ENCODE data around the gene OR10W1.
A peak's percentile ranks its signal among the peaks of the same experiment; 100 is the strongest.

OR10W1 gene

GRCh38 chr11:58268142-58268541 lies at the start of gene OR10W1:
Gene OR10W1, minus strand, starts transcription at chr11:58268260. Its CDS starts 402 bp downstream, at chr11:58267858.
- Mint-ChIP-seq H3K36me3 (ENCODE audit: low read depth) (no peaks in the 10 kb centered on the region), H3K27ac (no peak within 1 kb of the TSS), H3K4me3 (no peak within 1 kb of the TSS), H3K27me3 (ENCODE audit: low read depth) (no peaks in the 10 kb centered on the region), H3K4me1 (no peaks in the 10 kb centered on the region), H3K9me3 (no peaks in the 10 kb centered on the region)
- TF ChIP-seq, protein P1, sequence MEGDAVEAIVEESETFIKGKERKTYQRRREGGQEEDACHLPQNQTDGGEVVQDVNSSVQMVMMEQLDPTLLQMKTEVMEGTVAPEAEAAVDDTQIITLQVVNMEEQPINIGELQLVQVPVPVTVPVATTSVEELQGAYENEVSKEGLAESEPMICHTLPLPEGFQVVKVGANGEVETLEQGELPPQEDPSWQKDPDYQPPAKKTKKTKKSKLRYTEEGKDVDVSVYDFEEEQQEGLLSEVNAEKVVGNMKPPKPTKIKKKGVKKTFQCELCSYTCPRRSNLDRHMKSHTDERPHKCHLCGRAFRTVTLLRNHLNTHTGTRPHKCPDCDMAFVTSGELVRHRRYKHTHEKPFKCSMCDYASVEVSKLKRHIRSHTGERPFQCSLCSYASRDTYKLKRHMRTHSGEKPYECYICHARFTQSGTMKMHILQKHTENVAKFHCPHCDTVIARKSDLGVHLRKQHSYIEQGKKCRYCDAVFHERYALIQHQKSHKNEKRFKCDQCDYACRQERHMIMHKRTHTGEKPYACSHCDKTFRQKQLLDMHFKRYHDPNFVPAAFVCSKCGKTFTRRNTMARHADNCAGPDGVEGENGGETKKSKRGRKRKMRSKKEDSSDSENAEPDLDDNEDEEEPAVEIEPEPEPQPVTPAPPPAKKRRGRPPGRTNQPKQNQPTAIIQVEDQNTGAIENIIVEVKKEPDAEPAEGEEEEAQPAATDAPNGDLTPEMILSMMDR (IDR thresholded peaks at IDR 0.05; ENCODE audit: unreplicated experiment in 3 of 3): no peak

DNA sequence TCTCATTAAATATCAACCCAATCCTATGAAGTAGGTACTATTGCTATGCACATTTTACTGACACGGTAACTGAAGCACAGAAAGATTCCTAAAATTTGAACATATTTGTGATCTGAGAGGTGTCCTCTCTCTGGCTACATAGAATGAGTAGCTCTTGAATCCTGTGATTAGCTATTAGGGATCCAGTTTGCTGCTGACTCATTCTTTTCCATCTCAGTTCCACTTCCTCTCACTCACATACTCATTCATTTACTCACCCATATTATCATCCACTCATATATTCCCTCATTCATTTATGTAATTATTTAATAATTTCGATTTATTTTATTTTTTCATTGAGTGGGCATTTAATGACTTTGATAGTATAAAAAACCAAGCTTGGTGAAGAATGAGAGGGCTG lies 48.1 kb upstream of the OR10W1 start:
- TF ChIP-seq, protein P1 (IDR thresholded peaks at IDR 0.05; ENCODE audit: unreplicated experiment in 3 of 3): no peak
- Mint-ChIP-seq H3K9me3 (peaks cover 5% of the 10 kb centered on the region), H3K4me3 (no peak overlapping the region), H3K4me1 (no peaks in the 10 kb centered on the region), H3K27me3 (ENCODE audit: low read depth) (no peaks in the 10 kb centered on the region), H3K36me3 (ENCODE audit: low read depth) (no peaks in the 10 kb centered on the region), H3K27ac (no peak overlapping the region)

- H3K27me3 Mint-ChIP-seq (ENCODE audit: low read depth): no peaks in the 10 kb centered on the region
- no peak overlapping the region for H3K4me3 Mint-ChIP-seq
- TF ChIP-seq, protein P1 (IDR thresholded peaks at IDR 0.05; ENCODE audit: unreplicated experiment in 3 of 3): no peak
- H3K9me3 Mint-ChIP-seq: no peaks in the 10 kb centered on the region
- no peak overlapping the region for H3K27ac Mint-ChIP-seq
- no peaks in the 10 kb centered on the region for H3K4me1 Mint-ChIP-seq
- H3K36me3 Mint-ChIP-seq (ENCODE audit: low read depth): no peaks in the 10 kb centered on the region
These were observed 33.5 kb upstream of the OR10W1 start for GRCh38 chr11:58301576-58301975.

- no peaks in the 10 kb centered on the region for H3K27me3 Mint-ChIP-seq (ENCODE audit: low read depth)
- TF ChIP-seq, protein P1 (IDR thresholded peaks at IDR 0.05; ENCODE audit: unreplicated experiment in 3 of 3): no peak
- no peaks in the 10 kb centered on the region for H3K4me1 Mint-ChIP-seq
- H3K36me3 Mint-ChIP-seq (ENCODE audit: low read depth): no peaks in the 10 kb centered on the region
- no peak overlapping the region for H3K27ac Mint-ChIP-seq
- no peaks in the 10 kb centered on the region for H3K9me3 Mint-ChIP-seq
- H3K4me3 Mint-ChIP-seq: no peak overlapping the region
These were observed 24.0 kb upstream of the OR10W1 start for GRCh38 chr11:58292017-58292416.

DNA sequence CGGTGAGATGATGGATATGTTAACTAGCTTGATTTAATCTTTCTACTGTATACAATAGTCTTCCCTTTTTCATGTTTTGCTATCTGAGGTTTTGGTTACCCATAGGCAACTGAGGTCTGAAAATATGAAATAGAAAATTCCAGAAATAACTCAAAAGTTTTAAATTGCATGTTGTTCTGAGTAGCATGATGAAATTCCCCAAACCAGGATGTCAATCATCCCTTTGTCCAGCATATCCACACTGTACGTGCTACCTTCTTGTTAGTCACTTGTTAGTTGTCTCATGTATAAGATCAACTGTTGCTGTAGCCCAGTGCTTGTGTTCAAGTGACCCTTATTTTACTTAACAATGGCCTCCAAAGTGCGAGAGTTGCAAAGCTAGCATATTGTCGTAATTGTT lies 21.2 kb upstream of the OR10W1 start:
- no peak overlapping the region for H3K4me3 Mint-ChIP-seq
- no peaks in the 10 kb centered on the region for H3K9me3 Mint-ChIP-seq
- H3K27me3 Mint-ChIP-seq (ENCODE audit: low read depth): no peaks in the 10 kb centered on the region
- no peak overlapping the region for H3K27ac Mint-ChIP-seq
- no peaks in the 10 kb centered on the region for H3K4me1 Mint-ChIP-seq
- TF ChIP-seq, protein P1 (IDR thresholded peaks at IDR 0.05; ENCODE audit: unreplicated experiment in 3 of 3): no peak
- H3K36me3 Mint-ChIP-seq (ENCODE audit: low read depth): no peaks in the 10 kb centered on the region

DNA sequence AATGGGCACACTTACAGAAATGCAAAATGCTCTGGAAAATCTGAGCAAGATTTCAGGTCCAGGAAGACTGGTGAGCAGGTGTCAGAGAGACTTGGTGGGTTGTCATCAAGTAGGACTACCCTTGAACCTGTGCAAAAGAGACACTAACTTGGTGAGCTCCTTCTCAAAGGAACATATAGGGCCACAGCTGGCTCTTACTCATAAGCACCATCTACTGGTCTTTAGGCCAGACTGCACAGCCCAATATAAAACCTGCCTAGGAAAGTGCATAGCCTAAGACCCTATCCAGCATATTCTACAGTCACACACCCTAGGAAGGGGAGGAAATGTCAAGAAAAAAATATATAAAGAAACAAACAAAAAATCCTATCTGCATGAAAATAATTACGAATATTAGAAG lies 18.2 kb upstream of the OR10W1 start:
- TF ChIP-seq, protein P1 (IDR thresholded peaks at IDR 0.05; ENCODE audit: unreplicated experiment in 3 of 3): peak; percentile 40 to 47 (median 42)
- Mint-ChIP-seq H3K4me1 (no peaks in the 10 kb centered on the region), H3K4me3 (no peak overlapping the region), H3K9me3 (no peaks in the 10 kb centered on the region), H3K27ac (no peak overlapping the region), H3K36me3 (ENCODE audit: low read depth) (no peaks in the 10 kb centered on the region), H3K27me3 (ENCODE audit: low read depth) (no peaks in the 10 kb centered on the region)
